ENCODE results near the gene MBD4.

Gene MBD4

DNA sequence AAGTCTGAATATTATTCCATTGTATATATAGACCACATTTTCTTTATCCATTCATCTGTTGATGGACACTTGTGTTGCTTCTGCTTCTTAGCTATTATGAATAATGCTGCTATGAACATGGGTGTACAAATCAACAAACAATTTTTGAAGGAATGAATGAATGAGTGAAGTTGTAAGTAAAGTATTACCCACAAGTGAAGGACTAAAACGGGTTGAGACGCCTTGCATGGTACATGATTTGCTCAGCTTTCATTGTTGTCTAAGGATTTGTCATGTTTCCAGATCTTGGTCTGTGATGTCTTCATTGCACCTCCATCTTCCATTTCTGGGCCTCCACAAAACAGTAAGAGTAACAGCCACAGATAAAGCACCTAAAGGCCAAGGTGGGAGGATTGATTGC is 20.8 kb upstream of the MBD4 start:
- H4K20me1 ChIP-seq (ENCODE audit: insufficient read depth, low read length): no peaks in the 10 kb centered on the region
- H3F3A ChIP-seq (ENCODE audit: insufficient read depth, low read length): no peaks in the 10 kb centered on the region
- no peaks in the 10 kb centered on the region for H3K27me3 ChIP-seq (ENCODE audit: insufficient read depth, low read length)
- no peak for TF ChIP-seq EZH2 (IDR thresholded peaks at IDR 0.05; ENCODE audit: borderline replicate concordance, low read length)
- TF ChIP-seq, protein P1, sequence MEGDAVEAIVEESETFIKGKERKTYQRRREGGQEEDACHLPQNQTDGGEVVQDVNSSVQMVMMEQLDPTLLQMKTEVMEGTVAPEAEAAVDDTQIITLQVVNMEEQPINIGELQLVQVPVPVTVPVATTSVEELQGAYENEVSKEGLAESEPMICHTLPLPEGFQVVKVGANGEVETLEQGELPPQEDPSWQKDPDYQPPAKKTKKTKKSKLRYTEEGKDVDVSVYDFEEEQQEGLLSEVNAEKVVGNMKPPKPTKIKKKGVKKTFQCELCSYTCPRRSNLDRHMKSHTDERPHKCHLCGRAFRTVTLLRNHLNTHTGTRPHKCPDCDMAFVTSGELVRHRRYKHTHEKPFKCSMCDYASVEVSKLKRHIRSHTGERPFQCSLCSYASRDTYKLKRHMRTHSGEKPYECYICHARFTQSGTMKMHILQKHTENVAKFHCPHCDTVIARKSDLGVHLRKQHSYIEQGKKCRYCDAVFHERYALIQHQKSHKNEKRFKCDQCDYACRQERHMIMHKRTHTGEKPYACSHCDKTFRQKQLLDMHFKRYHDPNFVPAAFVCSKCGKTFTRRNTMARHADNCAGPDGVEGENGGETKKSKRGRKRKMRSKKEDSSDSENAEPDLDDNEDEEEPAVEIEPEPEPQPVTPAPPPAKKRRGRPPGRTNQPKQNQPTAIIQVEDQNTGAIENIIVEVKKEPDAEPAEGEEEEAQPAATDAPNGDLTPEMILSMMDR (IDR thresholded peaks at IDR 0.05; ENCODE audit: low read length): no peak
- no peak overlapping the region for H3K4me2 ChIP-seq (ENCODE audit: low read length)
- no peak overlapping the region for H2AFZ ChIP-seq (ENCODE audit: low read length)
- H3K27ac ChIP-seq (ENCODE audit: low read depth, low read length, poor library complexity, severe bottlenecking): no peak overlapping the region
- H3K9ac ChIP-seq (ENCODE audit: low read length): no peak overlapping the region
- H3K4me3 ChIP-seq (ENCODE audit: low read depth, low read length, poor library complexity, severe bottlenecking): no peak overlapping the region
- no peaks in the 10 kb centered on the region for H3K79me2 ChIP-seq (ENCODE audit: insufficient read depth, low read length)
- H3K9me3 ChIP-seq (ENCODE audit: low read length): no peaks in the 10 kb centered on the region
- H3K36me3 ChIP-seq (ENCODE audit: insufficient read depth, low read length): peaks cover 7% of the 10 kb centered on the region; the same call in 1 of the 2 replicates
- H3K4me1 ChIP-seq (ENCODE audit: insufficient read depth, low read length, severe bottlenecking): no peaks in the 10 kb centered on the region
- H3K9me2 ChIP-seq (ENCODE audit: low read depth, low read length): no peaks in the 10 kb centered on the region

DNA sequence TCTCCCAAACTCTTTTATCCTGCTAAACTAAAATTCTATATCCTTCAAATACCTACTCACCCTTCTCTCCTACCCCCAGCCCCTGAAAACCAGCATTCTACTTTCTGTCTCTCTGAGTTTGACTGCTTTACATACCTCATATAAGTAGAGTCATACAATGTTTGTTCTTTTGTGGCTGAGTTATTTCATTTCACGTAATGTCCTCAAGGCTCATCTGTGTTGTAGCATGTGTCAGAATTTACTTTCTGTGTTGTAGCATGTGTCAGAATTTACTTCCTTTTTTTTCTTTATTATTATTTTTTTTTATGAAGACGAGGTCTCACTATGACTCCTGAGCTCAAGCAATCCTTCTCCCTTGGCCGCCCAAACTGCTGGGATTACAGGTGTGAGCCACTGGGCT is 20.4 kb upstream of the MBD4 start:
- no peak overlapping the region for H3K9ac ChIP-seq (ENCODE audit: low read length)
- TF ChIP-seq EZH2 (IDR thresholded peaks at IDR 0.05; ENCODE audit: borderline replicate concordance, low read length): no peak
- TF ChIP-seq, protein P1 (IDR thresholded peaks at IDR 0.05; ENCODE audit: low read length): no peak
- no peaks in the 10 kb centered on the region for H3K9me3 ChIP-seq (ENCODE audit: low read length)
- no peaks in the 10 kb centered on the region for H3F3A ChIP-seq (ENCODE audit: insufficient read depth, low read length)
- no peak overlapping the region for H3K4me3 ChIP-seq (ENCODE audit: low read depth, low read length, poor library complexity, severe bottlenecking)
- no peaks in the 10 kb centered on the region for H3K4me1 ChIP-seq (ENCODE audit: insufficient read depth, low read length, severe bottlenecking)
- no peak overlapping the region for H3K27ac ChIP-seq (ENCODE audit: low read depth, low read length, poor library complexity, severe bottlenecking)
- no peak overlapping the region for H2AFZ ChIP-seq (ENCODE audit: low read length)
- H3K79me2 ChIP-seq (ENCODE audit: insufficient read depth, low read length): no peaks in the 10 kb centered on the region
- H4K20me1 ChIP-seq (ENCODE audit: insufficient read depth, low read length): no peaks in the 10 kb centered on the region
- peaks cover 7% of the 10 kb centered on the region; the same call in 1 of the 2 replicates for H3K36me3 ChIP-seq (ENCODE audit: insufficient read depth, low read length)
- H3K9me2 ChIP-seq (ENCODE audit: low read depth, low read length): no peaks in the 10 kb centered on the region
- no peaks in the 10 kb centered on the region for H3K27me3 ChIP-seq (ENCODE audit: insufficient read depth, low read length)
- no peak overlapping the region for H3K4me2 ChIP-seq (ENCODE audit: low read length)

DNA sequence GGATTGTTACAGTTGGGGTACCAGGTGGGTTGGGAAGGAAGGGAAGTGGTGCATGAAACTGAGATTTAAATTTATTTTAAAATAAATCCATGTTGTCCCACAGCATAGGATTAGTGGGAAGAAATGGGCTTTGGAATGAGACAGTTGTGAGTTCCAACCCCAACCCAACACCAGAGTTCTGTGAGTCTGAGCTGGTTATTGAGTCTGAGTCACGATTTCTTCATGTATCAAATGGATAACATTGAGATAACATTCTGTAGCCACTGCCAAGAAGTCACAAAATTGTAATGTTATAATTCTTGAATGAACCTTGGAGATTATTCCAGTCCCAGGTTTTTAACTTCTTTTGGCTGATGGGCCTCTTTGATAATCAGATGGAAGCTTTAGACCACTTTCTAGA is 14.0 kb upstream of the MBD4 start:
- Histone ChIP-seq H3K9ac (ENCODE audit: low read length) (no peak overlapping the region), H3K27me3 (ENCODE audit: insufficient read depth, low read length) (no peaks in the 10 kb centered on the region), H3K79me2 (ENCODE audit: insufficient read depth, low read length) (no peaks in the 10 kb centered on the region), H3K9me3 (ENCODE audit: low read length) (no peaks in the 10 kb centered on the region), H3K36me3 (ENCODE audit: insufficient read depth, low read length) (no peaks in the 10 kb centered on the region), H2AFZ (ENCODE audit: low read length) (no peak overlapping the region), H3K27ac (ENCODE audit: low read depth, low read length, poor library complexity, severe bottlenecking) (no peak overlapping the region), H3K4me1 (ENCODE audit: insufficient read depth, low read length, severe bottlenecking) (peaks cover 15% of the 10 kb centered on the region), H3K4me3 (ENCODE audit: low read depth, low read length, poor library complexity, severe bottlenecking) (no peak overlapping the region), H3K4me2 (ENCODE audit: low read length) (no peak overlapping the region), H3K9me2 (ENCODE audit: low read depth, low read length) (no peaks in the 10 kb centered on the region), H3F3A (ENCODE audit: insufficient read depth, low read length) (no peaks in the 10 kb centered on the region), H4K20me1 (ENCODE audit: insufficient read depth, low read length) (no peaks in the 10 kb centered on the region)
- TF ChIP-seq, protein P1 (IDR thresholded peaks at IDR 0.05; ENCODE audit: low read length): no peak
- TF ChIP-seq EZH2 (IDR thresholded peaks at IDR 0.05; ENCODE audit: borderline replicate concordance, low read length): no peak
